Thoracic aorta (tissue), 2 donors: ENCODE data around the gene SWT1. TPM values are rescaled to one million over a fixed set of nuclear protein-coding genes. Genes with fewer than 3 reads are reported as not detected.

Experiments used
- ATAC-seq: fragments of 150-250 bp; one replicate; pipeline ENCODE4 v1.8.0; 2017; ENCODE audit warnings: low read depth; ENCODE audit not compliant: insufficient number of reproducible peaks, low FRiP score
- DNase-seq: peaks from one replicate; pipeline ENCODE4 v3.0.0-alpha.2; 2020; ENCODE audit warnings: low spot score
- H3K27ac ChIP-seq, 2 donors: fragments of 200-600 bp; sonication (generic); 1 replicate in 1 of 2; 2 replicates in 1 of 2; pipeline ENCODE4 v1.5.1; 2016; ENCODE audit warnings: mild to moderate bottlenecking in 2 of 2, moderate library complexity in 2 of 2
- H3K27me3 ChIP-seq: fragments of 200-600 bp; sonication (generic); replicated peaks from 2 replicates; pipeline ENCODE4 v1.6.0; 2016; ENCODE audit warnings: mild to moderate bottlenecking; ENCODE audit not compliant: insufficient read depth
- H3K36me3 ChIP-seq: fragments of 200-600 bp; sonication (generic); one replicate; pipeline ENCODE4 v1.5.1; 2016
- H3K4me1 ChIP-seq, 2 donors: fragments of 200-600 bp; sonication (generic); 1 replicate in 1 of 2; 2 replicates in 1 of 2; pipeline versions ENCODE4 v1.5.1 to v1.6.0; 2016; ENCODE audit warnings: low read depth in 2 of 2, mild to moderate bottlenecking in 1 of 2; ENCODE audit not compliant: control insufficient read depth in 1 of 2
- H3K4me3 ChIP-seq: fragments of 200-600 bp; sonication (generic); 2 replicates; pipeline ENCODE4 v1.5.1; 2016; ENCODE audit warnings: mild to moderate bottlenecking
- H3K9me3 ChIP-seq: fragments of 200-600 bp; sonication (generic); 2 replicates; pipeline ENCODE4 v1.5.1; 2016
- total RNA-seq, 2 donors: library from RNA; depleted of rRNA; stranded (reverse); fragments of >200 nt; gene quantifications; one replicate each; pipeline versions ENCODE4 v1.1.0 to v1.2.3, GENCODE V29; 2016
- TF ChIP-seq, protein P1 (sequence below): fragments of 200-600 bp; sonication (generic); IDR thresholded peaks from one replicate; pipeline ENCODE4 v1.5.1; 2019; ENCODE audit warnings: antibody characterized with exemption

The SWT1 gene
- total RNA-seq, 2 donors from 2014 or later: 5.1 to 9.2 TPM

- Histone ChIP-seq H3K27me3 (no peaks in the 10 kb centered on the region), H3K9me3 (no peaks in the 10 kb centered on the region), H3K4me3 (no peak overlapping the region), H3K36me3 (no peaks in the 10 kb centered on the region), H3K4me1 (peaks cover 0 to 5% of the 10 kb centered on the region in 2 donors), H3K27ac (no peak overlapping the region)
- no peak for ATAC-seq
- TF ChIP-seq, protein P1, sequence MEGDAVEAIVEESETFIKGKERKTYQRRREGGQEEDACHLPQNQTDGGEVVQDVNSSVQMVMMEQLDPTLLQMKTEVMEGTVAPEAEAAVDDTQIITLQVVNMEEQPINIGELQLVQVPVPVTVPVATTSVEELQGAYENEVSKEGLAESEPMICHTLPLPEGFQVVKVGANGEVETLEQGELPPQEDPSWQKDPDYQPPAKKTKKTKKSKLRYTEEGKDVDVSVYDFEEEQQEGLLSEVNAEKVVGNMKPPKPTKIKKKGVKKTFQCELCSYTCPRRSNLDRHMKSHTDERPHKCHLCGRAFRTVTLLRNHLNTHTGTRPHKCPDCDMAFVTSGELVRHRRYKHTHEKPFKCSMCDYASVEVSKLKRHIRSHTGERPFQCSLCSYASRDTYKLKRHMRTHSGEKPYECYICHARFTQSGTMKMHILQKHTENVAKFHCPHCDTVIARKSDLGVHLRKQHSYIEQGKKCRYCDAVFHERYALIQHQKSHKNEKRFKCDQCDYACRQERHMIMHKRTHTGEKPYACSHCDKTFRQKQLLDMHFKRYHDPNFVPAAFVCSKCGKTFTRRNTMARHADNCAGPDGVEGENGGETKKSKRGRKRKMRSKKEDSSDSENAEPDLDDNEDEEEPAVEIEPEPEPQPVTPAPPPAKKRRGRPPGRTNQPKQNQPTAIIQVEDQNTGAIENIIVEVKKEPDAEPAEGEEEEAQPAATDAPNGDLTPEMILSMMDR: no peak
- no peak for DNase-seq
Measured at GRCh38 chr1:185337246-185337645, 180.3 kb downstream of the SWT1 start.

GRCh38 chr1:185338719-185339622 is 182.0 kb downstream of the SWT1 start:
- no peak for DNase-seq
- Histone ChIP-seq H3K27ac (peak overlapping the region in 1 of 2 donors; percentile 20), H3K4me1 (peaks cover 0 to 5% of the 10 kb centered on the region in 2 donors)

DNA sequence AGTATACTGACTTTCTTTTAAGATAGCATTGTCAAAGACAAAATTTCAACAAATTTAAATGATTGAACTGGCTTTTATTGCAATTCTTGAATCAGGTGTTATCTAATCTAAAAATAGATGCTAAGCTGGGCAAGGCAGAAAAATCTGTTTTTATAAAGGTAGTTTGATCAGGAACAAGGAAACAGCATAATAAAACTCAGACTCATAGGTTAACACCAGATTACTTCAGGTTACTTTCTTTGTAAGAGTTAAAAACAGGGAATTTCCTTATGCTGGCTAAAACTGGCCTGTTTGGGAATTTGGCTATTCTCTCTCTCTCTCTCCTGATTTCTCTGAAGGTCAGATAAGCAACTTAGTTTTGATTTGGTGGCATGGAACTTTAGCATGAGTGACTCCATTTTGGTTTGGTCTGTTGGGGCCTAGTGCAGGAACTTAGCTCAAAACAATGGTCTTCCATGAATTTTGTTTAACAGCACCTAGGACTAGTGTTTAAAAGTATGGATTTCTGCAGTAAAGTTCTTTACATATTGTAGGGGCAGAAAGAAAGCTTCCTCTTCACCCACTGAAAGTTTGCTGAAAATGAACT is 184.3 kb downstream of the SWT1 start:
- Histone ChIP-seq H3K4me1 (peaks cover 0 to 5% of the 10 kb centered on the region in 2 donors), H3K36me3 (no peaks in the 10 kb centered on the region), H3K27ac (no peak overlapping the region), H3K27me3 (no peaks in the 10 kb centered on the region), H3K9me3 (no peaks in the 10 kb centered on the region), H3K4me3 (no peak overlapping the region)
- no peak for DNase-seq
- no peak for ATAC-seq
- TF ChIP-seq, protein P1: no peak

More at GRCh38 chr1:185338719-185339622, 182.0 kb downstream of the SWT1 start:
- no peak for ATAC-seq
- TF ChIP-seq, protein P1: no peak
- Histone ChIP-seq H3K4me3 (no peak overlapping the region), H3K27me3 (no peaks in the 10 kb centered on the region), H3K36me3 (no peaks in the 10 kb centered on the region), H3K9me3 (no peaks in the 10 kb centered on the region)

Other genes with a start within 250 kb of the SWT1 start
- 100 to 1,000 TPM; 209 to 215 TPM for gene NIBAN1, start 182.7 kb upstream of the SWT1 start, total RNA-seq
- gene RNF2, start 111.6 kb upstream of the SWT1 start, total RNA-seq: 10 to 100 TPM; 13.8 to 15.7 TPM
- gene TRMT1L, start 214 bp upstream of the SWT1 start, total RNA-seq: 10 to 100 TPM in 1 of 2 donors, 1 to 10 TPM in 1; 5.4 to 18.7 TPM
- gene IVNS1ABP, start 160.1 kb downstream of the SWT1 start, total RNA-seq: 10 to 100 TPM; 44.0 to 72.0 TPM